Colon (tissue), 2 donors: ENCODE measurements around the gene SMAD4.
"Not testable (repeated sequence)": the region's sequence is repeated elsewhere in the genome, so short reads cannot be mapped to it uniquely, and the experiment has no call there.

Source experiments
- FAIRE-seq: peaks from 2 replicates; lab custom pipeline; 2012; peaks lifted over from hg19 to GRCh38; lab: Jason Lieb, UNC
- donor health status: control.
- donor health status: control.

Gene SMAD4

GRCh38 chr18:51111633-51112355 lies 81.8 kb downstream of the SMAD4 start:
- not testable (repeated sequence) for FAIRE-seq

- not testable (repeated sequence) for FAIRE-seq
Measured at GRCh38 chr18:51116996-51117395, 87.0 kb downstream of the SMAD4 start.

GRCh38 chr18:51119561-51119960 lies 89.5 kb downstream of the SMAD4 start:
- FAIRE-seq = not testable (repeated sequence)

- not testable (repeated sequence) for FAIRE-seq
Measured at GRCh38 chr18:51119976-51120375, 90.0 kb downstream of the SMAD4 start.

- FAIRE-seq = no peak
Measured at GRCh38 chr18:51120809-51121596, 91.0 kb downstream of the SMAD4 start.

GRCh38 chr18:51121597-51121857 lies 91.5 kb downstream of the SMAD4 start:
- FAIRE-seq = no peak

- FAIRE-seq = no peak
Measured at GRCh38 chr18:51122266-51123045, 92.4 kb downstream of the SMAD4 start.

GRCh38 chr18:51123046-51123395 lies 93.0 kb downstream of the SMAD4 start:
- FAIRE-seq = no peak

- no peak for FAIRE-seq
Measured at GRCh38 chr18:51123481-51123880, 93.5 kb downstream of the SMAD4 start.

- FAIRE-seq = no peak
Measured at GRCh38 chr18:51123936-51124486, 94.0 kb downstream of the SMAD4 start.

- no peak for FAIRE-seq
Measured at GRCh38 chr18:51125976-51126375, 96.0 kb downstream of the SMAD4 start.

- FAIRE-seq = no peak
Measured at GRCh38 chr18:51127664-51128063, 97.7 kb downstream of the SMAD4 start.

GRCh38 chr18:51128533-51128932 lies 98.5 kb downstream of the SMAD4 start:
- FAIRE-seq = no peak

- FAIRE-seq = no peak
Measured at GRCh38 chr18:51132256-51132935, 102.4 kb downstream of the SMAD4 start.

- FAIRE-seq = no peak
Measured at GRCh38 chr18:51133580-51134160, 103.7 kb downstream of the SMAD4 start.
